ENCODE data around the gene LMF2.
"Not testable (repeated sequence)": the region's sequence is repeated elsewhere in the genome, so short reads cannot be mapped to it uniquely, and the experiment has no call there.

LMF2 gene

GRCh38 chr22:50524676-50525103, 17.2 kb upstream of the LMF2 start:
- DNase-seq (ENCODE audit: low read depth in 3 of 3, low spot score in 1 of 3): no peak

GRCh38 chr22:50523806-50524675, 16.5 kb upstream of the LMF2 start:
- DNase-seq (ENCODE audit: low read depth in 3 of 3, low spot score in 1 of 3): no peak

DNA sequence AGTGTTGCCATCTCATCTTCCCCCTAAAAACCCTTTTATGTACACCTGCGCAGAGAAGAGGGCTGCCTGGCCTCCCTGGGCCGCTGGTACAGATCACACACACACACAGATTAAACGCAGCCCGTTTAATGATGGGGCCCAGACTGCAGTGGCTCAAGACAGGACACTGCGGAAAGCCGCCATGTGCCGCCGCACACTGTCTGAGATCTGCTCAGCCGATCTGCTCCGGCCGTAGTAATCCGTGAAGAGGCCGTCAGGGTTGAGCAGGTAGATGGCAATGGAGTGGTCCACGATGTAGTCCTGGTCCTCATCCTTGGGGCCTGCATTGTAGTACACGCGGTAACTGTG, 15.9 kb upstream of the LMF2 start:
- no peak for DNase-seq (ENCODE audit: low read depth in 3 of 3, low spot score in 1 of 3)

DNA sequence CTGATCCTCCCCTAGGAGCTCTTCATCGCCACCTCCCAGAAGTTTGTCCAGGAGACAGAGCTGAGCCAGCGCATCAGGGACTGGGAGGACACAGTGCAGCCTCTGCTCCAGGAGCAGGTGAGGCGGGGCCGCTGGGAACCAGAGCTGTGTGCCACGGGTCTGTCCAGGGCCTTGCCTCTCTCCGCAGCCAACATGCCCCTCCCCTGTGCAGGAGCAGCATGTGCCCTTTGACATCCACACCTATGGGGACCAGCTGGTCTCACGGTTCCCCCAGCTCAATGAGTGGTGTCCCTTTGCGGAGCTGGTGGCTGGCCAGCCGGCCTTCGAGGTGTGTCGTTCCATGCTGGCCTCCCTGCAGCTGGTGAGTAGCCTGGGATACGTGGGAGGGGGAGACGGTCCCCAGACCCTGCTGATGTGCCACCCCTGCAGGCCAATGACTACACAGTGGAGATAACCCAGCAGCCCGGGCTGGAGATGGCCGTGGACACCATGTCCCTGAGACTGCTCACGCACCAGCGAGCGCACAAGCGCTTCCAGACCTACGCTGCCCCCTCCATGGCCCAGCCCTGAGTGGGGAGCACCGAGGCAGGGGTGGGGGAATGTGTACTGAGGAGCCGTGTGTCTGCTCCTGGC, 15.4 kb upstream of the LMF2 start:
- no peak for DNase-seq (ENCODE audit: low read depth in 3 of 3, low spot score in 1 of 3)

- DNase-seq (ENCODE audit: low read depth in 3 of 3, low spot score in 1 of 3): no peak
Observed at GRCh38 chr22:50522208-50522805, 14.8 kb upstream of the LMF2 start.

DNA sequence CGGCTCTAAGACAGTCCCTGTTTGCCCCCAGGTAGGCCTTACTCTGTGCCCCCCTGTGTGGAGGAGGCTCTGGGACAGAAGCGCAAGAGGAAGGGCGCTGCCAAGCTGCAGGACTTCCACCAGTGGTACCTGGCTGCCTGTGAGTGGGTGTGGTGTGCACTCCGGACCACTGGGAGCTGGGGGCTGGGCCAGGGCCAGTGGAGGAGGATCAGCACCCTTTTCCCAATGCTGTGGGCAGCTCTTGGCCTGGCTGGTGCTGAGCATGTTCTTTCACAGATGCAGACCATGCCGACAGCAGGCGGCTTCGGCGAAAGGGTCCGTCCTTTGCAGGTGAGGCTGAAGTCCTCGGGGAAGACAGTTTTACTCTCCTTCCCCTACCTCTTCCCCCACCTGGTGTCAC, 14.2 kb upstream of the LMF2 start:
- DNase-seq (ENCODE audit: low read depth in 3 of 3, low spot score in 1 of 3): no peak

DNA sequence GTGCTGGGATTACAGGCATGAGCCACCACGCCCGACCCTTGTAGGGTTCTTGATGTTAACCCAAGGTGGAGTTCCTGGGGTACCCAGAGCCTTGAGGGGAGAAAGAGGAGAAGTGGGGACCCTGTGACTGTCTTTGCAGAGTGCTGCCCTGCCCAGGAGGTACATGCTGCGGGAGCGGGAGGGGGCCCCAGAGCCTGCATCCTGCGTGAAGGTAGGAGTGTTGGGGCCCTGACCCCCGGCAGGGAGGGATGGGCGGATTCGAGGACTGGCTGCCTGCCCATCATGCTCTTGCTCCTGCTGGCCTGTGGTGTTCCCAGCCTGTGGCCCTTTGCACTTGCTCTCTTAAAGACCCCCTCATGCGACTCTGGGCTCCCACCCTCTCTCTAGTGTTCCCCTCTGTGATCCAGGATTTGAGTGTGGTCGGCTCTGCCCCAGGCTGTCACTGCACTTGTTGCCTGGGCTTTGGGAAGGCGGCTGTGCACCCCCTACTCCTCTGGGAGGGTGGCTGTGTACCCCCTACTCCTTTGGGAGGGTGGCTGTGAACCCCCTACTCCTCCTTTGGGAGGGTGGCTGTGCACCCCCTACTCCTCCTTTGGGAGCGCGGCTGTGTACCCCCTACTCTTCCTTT, 13.4 kb upstream of the LMF2 start:
- no peak for DNase-seq (ENCODE audit: low read depth in 3 of 3, low spot score in 1 of 3)

DNA sequence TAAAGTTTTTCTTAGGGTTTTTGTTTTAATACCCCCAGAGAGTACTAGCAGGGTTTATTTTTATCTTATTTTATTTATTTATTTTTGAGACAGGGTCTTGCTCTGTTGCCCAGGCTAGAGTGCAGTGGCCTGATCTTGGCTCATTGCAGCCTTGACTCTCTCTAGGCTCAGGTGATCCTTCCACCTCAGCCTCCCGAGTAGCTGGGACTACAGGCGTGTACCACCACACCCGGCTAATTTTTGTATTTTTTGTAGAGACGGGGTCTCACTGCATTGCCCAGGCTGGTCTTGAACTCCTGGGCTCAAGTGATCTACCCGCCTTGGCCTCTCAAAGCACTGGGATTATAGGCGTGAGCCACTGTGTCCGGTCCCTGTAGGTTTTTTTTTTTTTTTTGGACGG, 12.7 kb upstream of the LMF2 start:
- DNase-seq (ENCODE audit: low read depth in 3 of 3, low spot score in 1 of 3): not testable (repeated sequence)

GRCh38 chr22:50519151-50519550, 11.6 kb upstream of the LMF2 start:
- no peak for DNase-seq (ENCODE audit: low read depth in 3 of 3, low spot score in 1 of 3)

DNA sequence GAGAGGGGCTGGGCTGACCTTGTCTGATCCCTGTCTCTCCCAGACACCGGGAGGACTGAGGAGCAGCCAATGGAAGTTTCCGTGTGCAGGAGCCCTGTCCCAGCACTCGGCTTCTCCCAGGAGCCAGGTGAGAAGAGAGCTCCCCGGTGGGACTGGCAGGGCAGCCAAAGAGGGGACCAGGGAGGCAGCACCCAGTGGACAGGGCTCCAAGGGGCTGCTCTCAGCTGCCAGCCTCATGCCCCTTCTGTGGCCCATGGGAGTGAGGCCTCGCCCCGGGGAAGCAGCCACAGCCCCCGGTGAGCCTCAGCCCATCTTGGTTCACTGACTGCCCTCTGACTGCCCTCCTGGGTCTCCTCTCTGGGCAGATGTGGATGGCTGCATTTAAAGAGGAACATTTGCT, 11.1 kb upstream of the LMF2 start:
- no peak for DNase-seq (ENCODE audit: low read depth in 3 of 3, low spot score in 1 of 3)

- no peak for DNase-seq (ENCODE audit: low read depth in 3 of 3, low spot score in 1 of 3)
Observed at GRCh38 chr22:50517495-50518260, 10.2 kb upstream of the LMF2 start.

DNA sequence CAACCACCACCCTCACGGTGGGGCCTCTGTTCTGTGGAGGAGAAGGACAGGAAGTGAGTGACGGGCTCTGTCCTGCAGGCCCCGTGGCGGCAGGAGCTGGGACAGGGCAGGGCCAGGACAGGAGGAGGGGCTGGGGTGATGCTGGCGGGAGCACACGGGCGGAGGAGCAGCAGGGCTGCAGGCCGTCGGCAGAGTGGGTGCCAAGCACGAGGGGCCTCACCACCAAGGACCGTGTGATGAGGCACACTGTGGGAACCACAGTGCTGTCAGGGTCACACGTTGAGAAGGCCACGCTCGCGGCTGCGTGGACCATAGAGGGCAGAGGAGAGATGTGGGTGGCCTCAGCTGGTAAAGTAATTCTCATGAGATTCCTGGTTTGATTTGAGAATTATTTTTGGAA, 9.4 kb upstream of the LMF2 start:
- no peak for DNase-seq (ENCODE audit: low read depth in 3 of 3, low spot score in 1 of 3)

DNA sequence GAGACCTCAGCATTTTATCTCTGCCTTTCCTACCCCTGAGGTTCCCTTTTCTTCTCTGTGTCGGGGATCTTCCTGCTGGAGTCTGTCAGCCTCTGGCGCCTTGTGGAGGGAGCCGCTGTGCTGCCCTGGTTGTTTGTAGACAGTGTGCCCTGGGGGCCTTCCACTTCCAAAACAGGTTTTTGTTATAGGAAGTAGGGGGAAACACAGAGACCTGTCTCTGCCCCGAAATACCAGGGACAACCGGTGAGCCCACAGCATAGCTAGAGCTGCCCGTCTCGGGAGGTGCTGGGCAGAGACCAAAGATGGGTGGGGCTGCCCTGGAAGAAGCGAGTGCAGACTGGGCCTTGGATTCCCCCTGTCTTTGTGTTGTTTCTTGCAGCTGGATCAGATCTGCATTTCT, 8.6 kb upstream of the LMF2 start:
- no peak for DNase-seq (ENCODE audit: low read depth in 3 of 3, low spot score in 1 of 3)

- no peak for DNase-seq (ENCODE audit: low read depth in 3 of 3, low spot score in 1 of 3)
Observed at GRCh38 chr22:50513175-50513574, 5.7 kb upstream of the LMF2 start.

DNA sequence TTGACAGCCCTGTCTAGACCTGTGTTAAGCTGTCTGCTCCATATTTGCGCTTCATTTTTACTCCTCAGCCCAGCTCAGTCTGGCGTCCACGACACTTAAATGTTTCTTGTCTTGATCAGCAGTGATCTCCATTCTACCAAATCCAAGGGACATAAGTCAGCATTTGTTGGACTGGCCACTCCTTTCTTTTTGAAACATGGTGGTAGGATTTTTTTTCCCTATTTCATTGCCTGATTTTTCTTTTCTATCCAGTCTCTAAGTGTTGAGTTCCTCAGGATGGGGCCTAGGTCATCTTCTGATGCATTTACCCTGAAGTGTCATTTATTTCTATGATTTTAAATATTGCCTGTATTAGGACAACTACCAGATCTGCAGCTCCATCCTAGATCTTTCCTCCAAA, 1.4 kb upstream of the LMF2 start:
- DNase-seq (ENCODE audit: low read depth in 3 of 3, low spot score in 1 of 3): no peak

- DNase-seq (ENCODE audit: low read depth in 3 of 3, low spot score in 1 of 3): peak; percentile 93 to 98 (median 96)
Observed at GRCh38 chr22:50507991-50508884, 736 bp upstream of the LMF2 start, which contains the start of gene NCAPH2. TSS of gene NCAPH2 (plus strand) at chr22:50508224. CDS start at chr22:50508338, 114 bp downstream.

GRCh38 chr22:50506611-50507420, 686 bp downstream of the LMF2 start:
- no peak for DNase-seq (ENCODE audit: low read depth in 3 of 3, low spot score in 1 of 3)

GRCh38 chr22:50505776-50506610, 1.5 kb downstream of the LMF2 start:
- no peak for DNase-seq (ENCODE audit: low read depth in 3 of 3, low spot score in 1 of 3)
